OCI-LY3 (cell line): ENCODE measurements around the gene DOK1.

ENCODE experiments used
- H2AFZ ChIP-seq: fragments of 200-600, 300-600 bp; shearing (Covaris generic); 2 replicates; pipeline ENCODE4 v1.6.0; 2014; ENCODE audit warnings: antibody characterized with exemption, low read depth, low read length
- H3K27ac ChIP-seq: fragments of 200-600, 300-600 bp; sonication (generic); 2 replicates; pipeline ENCODE4 v1.5.1; 2014; ENCODE audit warnings: mild to moderate bottlenecking, low read length, moderate library complexity, mixed read lengths
- H3K27me3 ChIP-seq: fragments of 200-600, 300-600 bp; sonication (generic); 2 replicates; pipeline ENCODE4 v1.6.1; 2014; ENCODE audit warnings: low read depth, low read length, mixed read lengths
- H3K36me3 ChIP-seq: fragments of 200-600, 300-600 bp; sonication (generic); replicated peaks from 2 replicates; pipeline ENCODE3; 2014; ENCODE audit warnings: low read depth, low read length, mixed read lengths
- H3K4me1 ChIP-seq: fragments of 300-600, 200-600 bp; sonication (generic); 2 replicates; pipeline ENCODE4 v1.6.1; 2014; ENCODE audit warnings: low read length, mixed read lengths
- H3K4me2 ChIP-seq: fragments of 200-600, 300-600 bp; sonication (generic); 2 replicates; pipeline ENCODE4 v1.6.1; 2014; ENCODE audit warnings: low read length, mixed read lengths
- H3K4me3 ChIP-seq: fragments of 300-600, 200-600 bp; sonication (generic); 2 replicates; pipeline ENCODE4 v1.5.1; 2014; ENCODE audit warnings: antibody characterized with exemption, mild to moderate bottlenecking, low read length, moderate library complexity
- H3K79me2 ChIP-seq: fragments of 300-600, 200-600 bp; shearing (Covaris generic); 2 replicates; pipeline ENCODE4 v1.6.1; 2014; ENCODE audit warnings: mild to moderate bottlenecking, low read length, mixed read lengths
- H3K9ac ChIP-seq: fragments of 300-600, 200-600 bp; shearing (Covaris generic); 2 replicates; pipeline ENCODE4 v1.6.0; 2014; ENCODE audit warnings: mild to moderate bottlenecking, low read length, moderate library complexity
- H3K9me3 ChIP-seq: fragments of 200-600, 300-600 bp; shearing (Covaris generic); 2 replicates; pipeline ENCODE4 v1.6.1; 2014; ENCODE audit warnings: low read length, mixed read lengths; ENCODE audit not compliant: insufficient read depth
- H4K20me1 ChIP-seq: fragments of 200-600, 300-600 bp; sonication (generic); 2 replicates; pipeline ENCODE4 v1.6.1; 2016; ENCODE audit warnings: low read length, mixed read lengths; ENCODE audit not compliant: insufficient read depth
- CTCF ChIP-seq: fragments of 200-600, 300-600 bp; sonication (generic); IDR thresholded peaks from 2 replicates; pipeline ENCODE4 v1.5.1; 2014; ENCODE audit warnings: antibody characterized with exemption, low read length, low read depth
- EZH2phosphoT487 ChIP-seq: fragments of 200-600 bp; shearing (Covaris generic); IDR thresholded peaks from 2 replicates; pipeline ENCODE4 v1.6.1; 2018; ENCODE audit warnings: antibody characterized with exemption, mixed run types, low read depth

DOK1 gene

GRCh38 chr2:74532222-74532621, 22.3 kb upstream of the DOK1 start:
- TF ChIP-seq EZH2phosphoT487 (no peak), CTCF (peak; percentile 66)
- Histone ChIP-seq H3K4me3 (no peak overlapping the region), H2AFZ (no peak overlapping the region), H4K20me1 (no peaks in the 10 kb centered on the region; the same call in 1 of the 2 replicates), H3K9ac (no peak overlapping the region), H3K79me2 (peaks cover 43% of the 10 kb centered on the region), H3K27me3 (no peaks in the 10 kb centered on the region), H3K27ac (no peak overlapping the region), H3K4me2 (no peak overlapping the region), H3K9me3 (no peaks in the 10 kb centered on the region), H3K4me1 (peaks cover 28% of the 10 kb centered on the region), H3K36me3 (peaks cover 34% of the 10 kb centered on the region)

- H3K27me3 ChIP-seq = peaks cover 6% of the 10 kb centered on the region; the same call in 1 of the 2 replicates
- H3K4me3 ChIP-seq = no peak overlapping the region
- no peaks in the 10 kb centered on the region; the same call in 1 of the 2 replicates for H4K20me1 ChIP-seq
- no peaks in the 10 kb centered on the region for H3K9me3 ChIP-seq
- H3K9ac ChIP-seq = no peak overlapping the region
- H3K27ac ChIP-seq = no peak overlapping the region
- H2AFZ ChIP-seq = no peak overlapping the region
- TF ChIP-seq CTCF (no peak), EZH2phosphoT487 (no peak)
- no peak overlapping the region for H3K4me2 ChIP-seq
- peaks cover 17% of the 10 kb centered on the region for H3K4me1 ChIP-seq
- peaks cover 22% of the 10 kb centered on the region for H3K36me3 ChIP-seq
- H3K79me2 ChIP-seq = peaks cover 31% of the 10 kb centered on the region
Measured at GRCh38 chr2:74533464-74533863, 21.1 kb upstream of the DOK1 start.

GRCh38 chr2:74534411-74534810, 20.1 kb upstream of the DOK1 start:
- no peaks in the 10 kb centered on the region for H4K20me1 ChIP-seq
- no peak overlapping the region for H3K4me3 ChIP-seq
- H2AFZ ChIP-seq = no peak overlapping the region
- no peaks in the 10 kb centered on the region for H3K9me3 ChIP-seq
- H3K4me2 ChIP-seq = no peak overlapping the region
- H3K4me1 ChIP-seq = peaks cover 25% of the 10 kb centered on the region
- no peak overlapping the region for H3K27ac ChIP-seq
- peaks cover 21% of the 10 kb centered on the region for H3K79me2 ChIP-seq
- TF ChIP-seq EZH2phosphoT487 (no peak), CTCF (no peak)
- no peak overlapping the region for H3K9ac ChIP-seq
- H3K36me3 ChIP-seq = peaks cover 16% of the 10 kb centered on the region
- H3K27me3 ChIP-seq = peaks cover 6% of the 10 kb centered on the region; the same call in 1 of the 2 replicates

- Histone ChIP-seq H2AFZ (no peak overlapping the region), H3K27ac (no peak overlapping the region), H3K4me3 (no peak overlapping the region), H3K36me3 (peaks cover 16% of the 10 kb centered on the region), H3K79me2 (peaks cover 13% of the 10 kb centered on the region), H3K4me2 (no peak overlapping the region), H4K20me1 (no peaks in the 10 kb centered on the region), H3K4me1 (peaks cover 28% of the 10 kb centered on the region), H3K27me3 (peaks cover 6% of the 10 kb centered on the region; the same call in 1 of the 2 replicates), H3K9me3 (no peaks in the 10 kb centered on the region), H3K9ac (no peak overlapping the region)
- no peak for TF ChIP-seq EZH2phosphoT487
- TF ChIP-seq CTCF = no peak
Measured at GRCh38 chr2:74535440-74535965, 19.0 kb upstream of the DOK1 start.
